SH-SY5Y (cell line): ENCODE results near the gene EFHC2.

ENCODE experiments used
- GATA2 ChIP-seq: IDR thresholded peaks from 2 replicates; pipeline ENCODE4 v1.6.1; 2011; ENCODE audit warnings: mild to moderate bottlenecking, low read depth, low read length
- GATA3 ChIP-seq: IDR thresholded peaks from 2 replicates; pipeline ENCODE4 v1.6.1; 2011; ENCODE audit warnings: low read depth, mild to moderate bottlenecking, low read length, moderate library complexity

DNA sequence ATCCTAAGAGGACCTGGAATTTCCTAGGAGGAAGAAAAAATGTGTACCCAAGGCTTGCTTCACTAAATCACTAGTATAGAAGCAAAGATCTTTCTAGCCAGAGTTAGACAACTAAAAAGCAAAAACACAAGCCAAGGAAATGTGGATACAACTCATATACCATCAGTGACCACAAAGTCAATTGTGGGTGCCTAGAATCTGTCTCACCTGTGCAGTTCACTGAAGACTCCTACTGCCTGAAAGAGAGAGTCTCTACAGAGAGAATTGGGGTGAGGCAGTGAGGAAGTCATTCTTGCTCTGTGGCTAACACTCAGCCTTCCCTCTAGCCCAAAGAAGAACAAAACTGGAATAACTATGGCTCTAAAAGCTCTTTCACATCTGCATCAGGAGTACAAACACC is 82.9 kb downstream of the EFHC2 start:
- TF ChIP-seq GATA3, result no peak
- TF ChIP-seq GATA2, result no peak
